Trophoblast cell (in vitro differentiated cells and primary cell): Measurements from ENCODE around the gene CAMSAP3.

Source experiments
- DNase-seq, 2 donors: peaks; one replicate each; pipeline ENCODE4 v3.0.0-alpha.2; 2016
- H2AFZ ChIP-seq: 2 replicates; pipeline ENCODE4 v1.6.1; 2013; ENCODE audit warnings: low read length, moderate library complexity, mild to moderate bottlenecking; ENCODE audit not compliant: insufficient read depth, poor library complexity
- H2AK5ac ChIP-seq: 2 replicates; pipeline ENCODE4 v1.6.1; 2013; ENCODE audit warnings: mild to moderate bottlenecking, low read length
- H2BK120ac ChIP-seq: 2 replicates; pipeline ENCODE4 v1.6.1; 2013; ENCODE audit warnings: low read length, mild to moderate bottlenecking, moderate library complexity; ENCODE audit not compliant: insufficient read depth, poor library complexity
- H2BK12ac ChIP-seq: 2 replicates; pipeline ENCODE4 v1.6.1; 2013; ENCODE audit warnings: mild to moderate bottlenecking, low read length, moderate library complexity
- H2BK5ac ChIP-seq: 2 replicates; pipeline ENCODE4 v1.6.1; 2013; ENCODE audit warnings: low read length, low read depth, moderate library complexity, mild to moderate bottlenecking; ENCODE audit not compliant: poor library complexity
- H3K14ac ChIP-seq: 2 replicates; pipeline ENCODE4 v1.6.1; 2013; ENCODE audit warnings: mild to moderate bottlenecking, low read length
- H3K18ac ChIP-seq: 2 replicates; pipeline ENCODE4 v1.6.1; 2013; ENCODE audit warnings: mild to moderate bottlenecking, low read length
- H3K23ac ChIP-seq: 2 replicates; pipeline ENCODE4 v1.6.1; 2013; ENCODE audit warnings: low read length
- H3K27ac ChIP-seq: 2 replicates; pipeline ENCODE4 v1.5.1; 2013; ENCODE audit warnings: low read depth, mild to moderate bottlenecking, inconsistent platforms, low read length, moderate library complexity
- H3K27me3 ChIP-seq: 2 replicates; pipeline ENCODE4 v1.6.1; 2013; ENCODE audit warnings: inconsistent platforms, mild to moderate bottlenecking, low read length, moderate library complexity; ENCODE audit not compliant: insufficient read depth
- H3K36me3 ChIP-seq, 2 experiments: 1 replicate in 1 of 2; 2 replicates in 1 of 2; pipeline ENCODE4 v1.6.1; 2013; ENCODE audit warnings: low read length in 2 of 2, mild to moderate bottlenecking in 2 of 2, moderate library complexity in 1 of 2; ENCODE audit not compliant: insufficient read depth in 2 of 2, control insufficient read depth in 1 of 2
- H3K4ac ChIP-seq: 2 replicates; pipeline ENCODE4 v1.6.1; 2013; ENCODE audit warnings: low read depth, mild to moderate bottlenecking, low read length, moderate library complexity
- H3K4me1 ChIP-seq, 2 experiments: 1 replicate in 1 of 2; 2 replicates in 1 of 2; pipeline ENCODE4 v1.6.1; 2013; ENCODE audit warnings: low read length in 2 of 2, mild to moderate bottlenecking in 2 of 2, moderate library complexity in 1 of 2; ENCODE audit not compliant: insufficient read depth in 2 of 2, control insufficient read depth in 1 of 2
- H3K4me2 ChIP-seq: 2 replicates; pipeline ENCODE4 v1.6.1; 2013; ENCODE audit warnings: inconsistent platforms, mild to moderate bottlenecking, low read length, moderate library complexity
- H3K4me3 ChIP-seq: 2 replicates; pipeline ENCODE4 v1.5.1; 2013; ENCODE audit warnings: mild to moderate bottlenecking, low read depth, low read length, inconsistent platforms
- H3K79me1 ChIP-seq: one replicate; pipeline ENCODE4 v1.6.1; 2013; ENCODE audit warnings: low read length
- H3K79me2 ChIP-seq: 2 replicates; pipeline ENCODE4 v1.6.1; 2013; ENCODE audit warnings: low read length, mild to moderate bottlenecking; ENCODE audit not compliant: control insufficient read depth, insufficient read depth, poor library complexity
- H3K9ac ChIP-seq: 2 replicates; pipeline ENCODE4 v1.6.1; 2013; ENCODE audit warnings: mild to moderate bottlenecking, low read length
- H3K9me3 ChIP-seq: 2 replicates; pipeline ENCODE4 v1.6.1; 2013; ENCODE audit warnings: low read depth, mild to moderate bottlenecking, control low read depth, inconsistent platforms, low read length; ENCODE audit not compliant: insufficient read depth
- H4K12ac ChIP-seq: 2 replicates; pipeline ENCODE4 v1.6.1; 2013; ENCODE audit warnings: low read depth, mild to moderate bottlenecking, low read length, moderate library complexity
- H4K8ac ChIP-seq: 2 replicates; pipeline ENCODE4 v1.6.1; 2013; ENCODE audit warnings: low read depth, mild to moderate bottlenecking, low read length, moderate library complexity
- H4K91ac ChIP-seq: one replicate; pipeline ENCODE4 v1.6.1; 2013; ENCODE audit warnings: low read depth, mild to moderate bottlenecking, low read length, moderate library complexity
- WGBS: extraction: QIAGEN DNeasy Blood & Tissue Kit; methylation state at CpG from one replicate; pipeline ENCODE4 v1.1.7; 2013; ENCODE audit warnings: missing lambda C conversion rate; ENCODE audit not compliant: insufficient read length, insufficient coverage; ENCODE audit errors: extremely low coverage; 5-methylcytosine and 5-hydroxymethylcytosine counted together

Gene CAMSAP3

DNA sequence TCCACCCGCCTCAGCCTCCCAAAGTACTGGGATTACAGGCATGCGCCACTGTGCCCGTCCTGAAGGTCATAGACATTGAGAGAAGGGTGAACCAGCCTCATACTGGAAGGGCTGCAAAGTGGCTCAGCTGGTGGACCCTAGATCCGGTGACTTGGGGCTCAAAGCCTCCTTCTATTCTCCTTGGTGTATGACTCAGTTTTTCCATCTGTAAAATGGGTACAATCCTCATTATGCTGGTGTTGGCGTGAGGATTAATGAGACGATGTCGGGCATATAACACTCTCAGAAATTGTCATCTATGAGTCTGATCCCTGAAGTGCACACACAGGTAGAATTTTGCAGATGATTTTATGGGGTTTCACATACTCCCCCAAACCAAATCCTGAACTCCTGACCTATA, 5.8 kb upstream of the CAMSAP3 start:
- Histone ChIP-seq H3K9ac (no peak overlapping the region), H3K36me3 (no peaks in the 10 kb centered on the region), H2BK5ac (no peak overlapping the region), H2BK120ac (no peak overlapping the region), H3K4me2 (no peak overlapping the region), H4K91ac (peak overlapping the region; percentile 26), H3K23ac (no peak overlapping the region), H3K9me3 (no peaks in the 10 kb centered on the region), H3K27ac (no peak overlapping the region), H3K4me3 (no peak overlapping the region), H2BK12ac (peak overlapping the region; percentile 43), H3K79me2 (no peaks in the 10 kb centered on the region), H2AFZ (no peak overlapping the region), H3K4ac (no peak overlapping the region), H4K12ac (no peak overlapping the region), H3K27me3 (no peaks in the 10 kb centered on the region), H3K79me1 (no peaks in the 10 kb centered on the region), H2AK5ac (no peak overlapping the region), H3K14ac (no peak overlapping the region), H4K8ac (no peak overlapping the region), H3K4me1 (peaks cover 10 to 11% of the 10 kb centered on the region in 2 experiments), H3K18ac (no peak overlapping the region)
- no CpG with 5 or more reads among the region's 7 CpGs for WGBS
- no peak for DNase-seq

- H3K79me1 ChIP-seq = no peaks in the 10 kb centered on the region
- no peak overlapping the region for H2BK5ac ChIP-seq
- H3K18ac ChIP-seq = no peak overlapping the region
- H2AFZ ChIP-seq = no peak overlapping the region
- H4K8ac ChIP-seq = no peak overlapping the region
- H3K23ac ChIP-seq = no peak overlapping the region
- peak overlapping the region; percentile 29 for H3K4me2 ChIP-seq
- no peak overlapping the region for H3K4ac ChIP-seq
- no peaks in the 10 kb centered on the region for H3K9me3 ChIP-seq
- H4K91ac ChIP-seq = no peak overlapping the region
- no CpG with 5 or more reads among the region's 8 CpGs for WGBS
- H4K12ac ChIP-seq = no peak overlapping the region
- no peaks in the 10 kb centered on the region for H3K27me3 ChIP-seq
- no peak overlapping the region for H3K9ac ChIP-seq
- no peaks in the 10 kb centered on the region for H3K36me3 ChIP-seq
- H3K4me1 ChIP-seq = peaks cover 10 to 11% of the 10 kb centered on the region in 2 experiments
- no peaks in the 10 kb centered on the region for H3K79me2 ChIP-seq
- no peak overlapping the region for H2BK12ac ChIP-seq
- no peak overlapping the region for H3K14ac ChIP-seq
- H3K4me3 ChIP-seq = no peak overlapping the region
- no peak overlapping the region for H3K27ac ChIP-seq
- H2BK120ac ChIP-seq = no peak overlapping the region
- peak; percentile 56 to 62 for DNase-seq
- H2AK5ac ChIP-seq = no peak overlapping the region
Measured at GRCh38 chr19:7590256-7590655, 5.4 kb upstream of the CAMSAP3 start.

- no peaks in the 10 kb centered on the region for H3K36me3 ChIP-seq
- peak overlapping the region; percentile 89 for H3K4me2 ChIP-seq
- H4K8ac ChIP-seq = peak overlapping the region; percentile 58
- no peak for DNase-seq
- no peak overlapping the region for H3K27ac ChIP-seq
- H3K27me3 ChIP-seq = no peaks in the 10 kb centered on the region
- H3K79me2 ChIP-seq = peaks cover 3% of the 10 kb centered on the region
- no peak overlapping the region for H3K23ac ChIP-seq
- peak overlapping the region; percentile 72 for H4K12ac ChIP-seq
- H2AK5ac ChIP-seq = peak overlapping the region; percentile 59
- no CpG with 5 or more reads among the region's 70 CpGs for WGBS
- H2BK5ac ChIP-seq = no peak overlapping the region
- H3K9me3 ChIP-seq = no peaks in the 10 kb centered on the region
- H2BK12ac ChIP-seq = no peak overlapping the region
- H3K4me1 ChIP-seq = peaks cover 6 to 8% of the 10 kb centered on the region in 2 experiments
- peak overlapping the region; percentile 70 for H3K4ac ChIP-seq
- H2AFZ ChIP-seq = peak overlapping the region; percentile 49
- peak overlapping the region; percentile 5 for H4K91ac ChIP-seq
- H3K18ac ChIP-seq = peak overlapping the region; percentile 30
- H2BK120ac ChIP-seq = peak overlapping the region; percentile 24
- peak overlapping the region; percentile 19 for H3K9ac ChIP-seq
- peak overlapping the region; percentile 83 for H3K4me3 ChIP-seq
- H3K14ac ChIP-seq = peak overlapping the region; percentile 40
- H3K79me1 ChIP-seq = peaks cover 4% of the 10 kb centered on the region
Measured at GRCh38 chr19:7596211-7596937, 711 bp downstream of the CAMSAP3 start.

DNA sequence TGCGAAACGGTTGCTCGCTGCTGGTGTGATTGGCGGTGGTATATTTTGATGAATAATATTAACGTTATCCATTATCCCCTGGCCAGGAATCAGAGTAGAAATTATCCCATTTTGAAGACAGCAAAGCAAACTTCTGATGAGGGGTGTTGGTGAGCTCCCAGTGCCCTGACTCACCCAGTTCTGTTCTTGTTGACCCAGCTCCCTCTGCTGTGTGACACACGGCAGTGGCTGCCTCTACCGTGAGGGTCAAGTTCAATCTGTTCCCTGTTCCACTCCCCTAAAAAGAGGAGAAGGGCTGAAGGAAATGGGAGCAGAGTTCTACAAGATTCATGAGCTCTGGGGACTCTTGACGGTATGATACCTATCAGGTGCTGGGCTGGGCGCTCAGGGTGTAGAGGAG, 2.0 kb downstream of the CAMSAP3 start:
- no peak overlapping the region for H3K4ac ChIP-seq
- H3K4me1 ChIP-seq = peaks cover 6 to 8% of the 10 kb centered on the region in 2 experiments
- no peak overlapping the region for H2AFZ ChIP-seq
- no peak overlapping the region for H4K12ac ChIP-seq
- H3K79me2 ChIP-seq = peaks cover 3% of the 10 kb centered on the region
- no peak overlapping the region for H3K4me2 ChIP-seq
- no peak overlapping the region for H4K8ac ChIP-seq
- no peaks in the 10 kb centered on the region for H3K9me3 ChIP-seq
- no CpG with 5 or more reads among the region's 9 CpGs for WGBS
- H3K27me3 ChIP-seq = no peaks in the 10 kb centered on the region
- no peak overlapping the region for H3K27ac ChIP-seq
- H3K4me3 ChIP-seq = no peak overlapping the region
- H2BK12ac ChIP-seq = no peak overlapping the region
- H3K23ac ChIP-seq = no peak overlapping the region
- no peaks in the 10 kb centered on the region for H3K36me3 ChIP-seq
- no peak overlapping the region for H3K14ac ChIP-seq
- H3K9ac ChIP-seq = no peak overlapping the region
- H2BK5ac ChIP-seq = no peak overlapping the region
- DNase-seq = no peak
- H4K91ac ChIP-seq = no peak overlapping the region
- no peak overlapping the region for H2BK120ac ChIP-seq
- no peak overlapping the region for H2AK5ac ChIP-seq
- peaks cover 4% of the 10 kb centered on the region for H3K79me1 ChIP-seq
- no peak overlapping the region for H3K18ac ChIP-seq
